Measurements from ENCODE around the gene ADGB. TPM values are rescaled to one million over a fixed set of nuclear protein-coding genes. Genes with fewer than 3 reads are reported as not detected.

Gene ADGB
- total RNA-seq, 1 experiment from 2014 or later, result not detected

GRCh38 chr6:146781836-146782235 lies 183.1 kb downstream of the ADGB start (continued):
- TF ChIP-seq, protein P1, sequence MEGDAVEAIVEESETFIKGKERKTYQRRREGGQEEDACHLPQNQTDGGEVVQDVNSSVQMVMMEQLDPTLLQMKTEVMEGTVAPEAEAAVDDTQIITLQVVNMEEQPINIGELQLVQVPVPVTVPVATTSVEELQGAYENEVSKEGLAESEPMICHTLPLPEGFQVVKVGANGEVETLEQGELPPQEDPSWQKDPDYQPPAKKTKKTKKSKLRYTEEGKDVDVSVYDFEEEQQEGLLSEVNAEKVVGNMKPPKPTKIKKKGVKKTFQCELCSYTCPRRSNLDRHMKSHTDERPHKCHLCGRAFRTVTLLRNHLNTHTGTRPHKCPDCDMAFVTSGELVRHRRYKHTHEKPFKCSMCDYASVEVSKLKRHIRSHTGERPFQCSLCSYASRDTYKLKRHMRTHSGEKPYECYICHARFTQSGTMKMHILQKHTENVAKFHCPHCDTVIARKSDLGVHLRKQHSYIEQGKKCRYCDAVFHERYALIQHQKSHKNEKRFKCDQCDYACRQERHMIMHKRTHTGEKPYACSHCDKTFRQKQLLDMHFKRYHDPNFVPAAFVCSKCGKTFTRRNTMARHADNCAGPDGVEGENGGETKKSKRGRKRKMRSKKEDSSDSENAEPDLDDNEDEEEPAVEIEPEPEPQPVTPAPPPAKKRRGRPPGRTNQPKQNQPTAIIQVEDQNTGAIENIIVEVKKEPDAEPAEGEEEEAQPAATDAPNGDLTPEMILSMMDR (IDR thresholded peaks at IDR 0.05 in 2 of 3, conservative IDR thresholded peaks at IDR 0.05 in 1 of 3; ENCODE audit: borderline replicate concordance in 1 of 3, insufficient read depth in 1 of 3, low read depth in 2 of 3, low read length in 2 of 3), result no peak
- no peak for TF ChIP-seq FOSL1 (IDR thresholded peaks at IDR 0.05; ENCODE audit: low read depth)

DNA sequence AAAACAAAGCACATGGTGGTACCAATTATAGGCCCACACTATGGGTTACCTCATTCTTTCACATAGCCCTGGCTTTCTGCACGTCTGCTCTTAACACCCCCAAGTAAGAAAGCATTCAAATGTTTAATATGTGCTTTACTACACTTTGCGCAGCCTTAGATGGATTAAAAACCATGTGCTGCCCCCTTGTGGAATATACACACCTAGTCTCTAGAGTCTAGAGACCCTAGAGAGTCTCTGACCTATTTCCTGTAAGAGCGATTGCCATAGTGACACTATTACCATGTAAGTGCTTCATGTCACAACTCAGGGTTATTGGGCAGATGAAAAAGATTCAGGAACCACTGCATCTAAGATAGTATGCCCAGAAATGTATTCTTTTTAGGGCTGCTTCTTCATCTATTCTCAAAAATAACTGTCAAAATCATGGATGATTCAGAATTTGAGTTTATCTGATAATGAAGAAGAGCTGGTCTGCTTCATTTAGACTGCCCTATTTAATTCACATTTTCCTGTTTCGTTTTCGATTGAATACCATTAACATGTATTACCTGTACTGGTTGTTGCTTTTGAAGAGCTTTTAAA lies 186.3 kb downstream of the ADGB start:
- Histone ChIP-seq H3K4me3 (replicated peaks in 1 of 2; ENCODE audit: low read depth in 1 of 2, low read length in 2 of 2) (no peak overlapping the region), H3K79me2 (ENCODE audit: insufficient read depth, low read length) (no peaks in the 10 kb centered on the region), H4K20me1 (ENCODE audit: insufficient read depth) (no peaks in the 10 kb centered on the region), H2AFZ (ENCODE audit: low read depth, low read length, poor library complexity, severe bottlenecking) (peak overlapping the region; percentile 80), H3K27me3 (ENCODE audit: insufficient read depth, low read length) (no peaks in the 10 kb centered on the region), H3K4me1 (ENCODE audit: control insufficient read depth in 1 of 2, insufficient read depth in 2 of 2, low read length in 2 of 2) (no peaks in the 10 kb centered on the region), H3K27ac (ENCODE audit: low read depth, low read length) (no peak overlapping the region), H3K9me2 (ENCODE audit: insufficient read depth) (no peaks in the 10 kb centered on the region), H3K9ac (ENCODE audit: low read length) (no peak overlapping the region), H3K4me2 (ENCODE audit: low read length) (no peak overlapping the region), H3K9me3 (ENCODE audit: control insufficient read depth in 1 of 2, insufficient read depth in 1 of 2, low read depth in 1 of 2, low read length in 2 of 2) (no peaks in the 10 kb centered on the region), H3K36me3 (ENCODE audit: control insufficient read depth in 1 of 2, insufficient read depth in 2 of 2, low read length in 2 of 2) (no peaks in the 10 kb centered on the region)
- ATAC-seq (peak; percentile 100), DNase-seq (ENCODE audit: low read depth, low spot score) (peak; percentile 56)
- ChIA-PET POLR2A (no interaction called here), CTCF (interaction anchor here (0.7 to 1.0 kb wide), 2 partner anchors 91 to 744 kb away, joined by 3 to 8 read pairs; no protein-coding TSS in a partner anchor), RAD21 (ENCODE audit: low non-redundant PET in 1 of 2, low total read pairs in 2 of 2, uncharacterized antibody in 2 of 2, unreplicated experiment in 2 of 2) (no interaction called here)
- BruUV-seq (replicated peaks), result no TSS peak
- intact Hi-C loops (cut with micrococcal nuclease), result loop anchor here (2.0 kb wide), 1 partner anchor 744 kb away; no protein-coding TSS in a partner anchor
- TF ChIP-seq JUND (IDR thresholded peaks at IDR 0.05) (no peak), ELF1 (IDR thresholded peaks at IDR 0.05; ENCODE audit: borderline replicate concordance, low read depth) (no peak), CEBPB (IDR thresholded peaks at IDR 0.05; ENCODE audit: low read depth) (no peak), TCF7L2 (IDR thresholded peaks at IDR 0.05; ENCODE audit: borderline replicate concordance, extremely low read depth, insufficient read depth, insufficient read length) (no peak), SIN3A (IDR thresholded peaks at IDR 0.05; ENCODE audit: low read depth) (no peak), ZBTB33 (IDR thresholded peaks at IDR 0.05; ENCODE audit: extremely low read depth, insufficient replicate concordance, low read length) (no peak), REST (IDR thresholded peaks at IDR 0.05; ENCODE audit: low read depth) (no peak), RAD21 (IDR thresholded peaks at IDR 0.05; ENCODE audit: low read depth) (peak; percentile 60), CBX3 (IDR thresholded peaks at IDR 0.05; ENCODE audit: low read depth) (0 out of 2 replicates have a peak, but pooled peaks have one; percentile 36), EZH2phosphoT487 (IDR thresholded peaks at IDR 0.05; ENCODE audit: borderline replicate concordance) (no peak), ZFX (IDR thresholded peaks at IDR 0.05) (no peak)
- TF ChIP-seq, protein P1 (IDR thresholded peaks at IDR 0.05 in 2 of 3, conservative IDR thresholded peaks at IDR 0.05 in 1 of 3; ENCODE audit: borderline replicate concordance in 1 of 3, insufficient read depth in 1 of 3, low read depth in 2 of 3, low read length in 2 of 3), result peak; percentile 35 to 75 (median 60); a peak in 5 of 6 replicates

Data from HCT116 (cell line).